ENCODE data around the gene GPX4. TPM values are rescaled to one million over a fixed set of nuclear protein-coding genes. Genes with fewer than 3 reads are reported as not detected.

Gene GPX4
- total and polyA plus RNA-seq, 10 of the 15 experiments (the other 5 are each of a cell fraction or from before 2014, with no cell fraction given) = 33.3 to 749 (median 297) TPM

DNA sequence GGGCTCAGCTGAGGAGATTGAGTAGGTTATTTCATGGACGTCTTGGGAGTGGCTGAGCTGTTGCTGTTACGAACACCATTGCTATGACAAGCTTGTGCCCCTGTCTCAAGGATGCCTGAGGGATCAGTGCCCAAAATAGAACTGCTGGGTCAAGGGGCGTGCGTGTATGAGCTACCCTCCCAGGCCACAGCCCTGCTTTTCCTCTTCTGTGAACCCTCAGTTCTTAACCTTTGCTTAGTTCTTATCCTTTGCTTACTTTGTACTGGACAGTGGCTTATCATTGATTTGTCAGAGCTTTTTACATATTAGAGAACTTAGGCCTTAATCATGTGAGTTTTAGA lies 27.8 kb upstream of the GPX4 start (continued):
- TF ChIP-seq ETV6 (conservative IDR thresholded peaks at IDR 0.05 in 1 of 2, IDR thresholded peaks at IDR 0.05 in 1 of 2; ENCODE audit: borderline replicate concordance in 1 of 2, low read depth in 1 of 2) (no peak), STAT1 (conservative IDR thresholded peaks at IDR 0.05) (no peak), CREB1 (IDR thresholded peaks at IDR 0.05; ENCODE audit: low read depth) (no peak), ZNF24 (IDR thresholded peaks at IDR 0.05) (no peak), IRF4 (IDR thresholded peaks at IDR 0.05; ENCODE audit: low read depth, low read length) (no peak), FOXM1 (IDR thresholded peaks at IDR 0.05; ENCODE audit: low read depth, low read length) (no peak)

DNA sequence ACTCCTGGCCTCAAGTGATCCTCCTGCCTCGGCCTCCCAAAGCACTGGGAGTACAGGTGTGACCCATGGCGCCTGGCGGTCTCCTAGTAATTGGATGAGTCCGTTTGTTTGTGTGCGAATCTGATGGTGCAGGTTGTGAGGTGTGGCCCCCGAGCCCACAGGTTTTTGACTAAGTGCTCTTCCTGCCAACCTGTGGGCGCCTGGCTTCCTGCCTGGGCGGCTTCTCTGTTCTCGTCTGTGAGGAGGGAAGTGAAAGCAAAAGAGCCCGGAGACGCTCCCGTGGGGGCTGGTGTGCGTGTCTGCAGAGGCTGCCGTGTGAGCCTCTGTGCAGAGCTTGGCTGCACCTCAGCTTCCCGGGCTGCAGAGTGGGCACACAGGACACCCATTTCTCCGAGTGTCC lies 26.8 kb upstream of the GPX4 start:
- intact Hi-C loops (cut with micrococcal nuclease; ENCODE audit: unreplicated experiment) = loop anchor here (2.0 kb wide), 1 partner anchor 26 kb away; the partner anchor contains the start of gene GPX4
- Histone ChIP-seq H3K27ac (ENCODE audit: control insufficient read depth, insufficient read depth) (peak overlapping the region; percentile 64), H3K4me2 (ENCODE audit: control insufficient read depth, insufficient read depth) (peak overlapping the region; percentile 74), H3K36me3 (ENCODE audit: control insufficient read depth in 2 of 2, insufficient read depth in 2 of 2, low read length in 1 of 2) (peaks cover 25 to 47% of the 10 kb centered on the region in 2 experiments), H3K4me1 (ENCODE audit: control insufficient read depth, insufficient read depth, low read length) (peaks cover 35% of the 10 kb centered on the region), H3K4me3 (peak overlapping the region; percentile 54; the same call in 1 of the 2 replicates), H3K9ac (ENCODE audit: control insufficient read depth, insufficient read depth, low read length) (peak overlapping the region; percentile 48; the same call in 1 of the 2 replicates), H3K9me3 (replicated peaks; ENCODE audit: control insufficient read depth, insufficient read depth, low read length) (no peaks in the 10 kb centered on the region; the same call in 2 of the 3 replicates), H3K79me2 (ENCODE audit: control insufficient read depth, insufficient read depth, low read length) (peaks cover 18% of the 10 kb centered on the region), H2AFZ (ENCODE audit: control insufficient read depth, low read depth, low read length) (no peak overlapping the region), H4K20me1 (ENCODE audit: control insufficient read depth, insufficient read depth) (no peaks in the 10 kb centered on the region), H3K27me3 (replicated peaks in 1 of 2; ENCODE audit: control insufficient read depth in 2 of 2, insufficient read depth in 2 of 2, low read length in 1 of 2) (no peaks in the 10 kb centered on the region)
- WGBS (ENCODE audit: insufficient coverage, insufficient replicate concordance, low lambda C conversion rate, missing lambda C conversion rate) = under 1% methylated on average over 16 of the region's 16 CpGs
- ATAC-seq (peak; percentile 94), FAIRE-seq (peak; percentile 96), DNase-seq (ENCODE audit: low read depth, low spot score) (peak; percentile 85)
- CTCF ChIA-PET = interaction anchor here (0.6 to 2.6 kb wide), 6 partner anchors 10 to 26 kb away, joined by 3 to 11 read pairs (median 4); partner anchors contain the start of genes ARHGAP45 and GPX4
- RAD21 ChIA-PET (ENCODE audit: unreplicated experiment) = interaction anchor here (0.8 to 3.1 kb wide), 7 partner anchors 9 to 93 kb away, joined by 3 to 18 read pairs (median 5); partner anchors contain the start of genes ARHGAP45, CNN2 and WDR18
- SMC1A ChIA-PET (ENCODE audit: uncharacterized antibody, unreplicated experiment) = interaction anchor here (1.2 to 3.4 kb wide), 3 partner anchors 9 to 12 kb away, joined by 3 to 14 read pairs (median 11); partner anchors contain the start of gene ARHGAP45
- BruUV-seq (replicated peaks) = no TSS peak
- in situ Hi-C loops (cut with MboI) = no loop called here
- POLR2A ChIA-PET = interaction anchor here (0.6 to 3.8 kb wide), 17 partner anchors 10 to 1013 kb away, joined by 3 to 25 read pairs (median 6); partner anchors contain the start of genes ABCA7, ARHGAP45, ATP5F1D and CNN2
- TF ChIP-seq TBL1XR1 (IDR thresholded peaks at IDR 0.05; ENCODE audit: low read depth, low read length) (0 out of 2 replicates have a peak, but pooled peaks have one; percentile 56), TAF1 (IDR thresholded peaks at IDR 0.05; ENCODE audit: borderline replicate concordance, low read depth, low read length) (no peak), E4F1 (IDR thresholded peaks at IDR 0.05; ENCODE audit: borderline replicate concordance, partially characterized antibody) (peak; percentile 19), ATF7 (IDR thresholded peaks at IDR 0.05; ENCODE audit: low read depth) (peak; percentile 66; the same call in 1 of the 2 replicates), KAT2A (conservative IDR thresholded peaks at IDR 0.05; ENCODE audit: control insufficient read depth, low read depth, low read length) (no peak), NFYB (IDR thresholded peaks at IDR 0.05; ENCODE audit: insufficient read depth, low read depth, low read length) (no peak), CREM (IDR thresholded peaks at IDR 0.05; ENCODE audit: low read depth) (peak; percentile 85), CTCF (IDR thresholded peaks at IDR 0.05 in 2 of 3, conservative IDR thresholded peaks at IDR 0.05 in 1 of 3; ENCODE audit: control insufficient read depth in 2 of 3, extremely low read depth in 1 of 3, insufficient read depth in 1 of 3, low read depth in 3 of 3, low read length in 3 of 3) (no peak), IKZF2 (IDR thresholded peaks at IDR 0.05) (peak; percentile 87 to 91), EGR1 (IDR thresholded peaks at IDR 0.05; ENCODE audit: borderline replicate concordance in 1 of 2, low read depth in 2 of 2, low read length in 2 of 2) (peak in 1 of 2 experiments; percentile 70; a peak in 1 of 3 replicates), IKZF1 (conservative IDR thresholded peaks at IDR 0.05) (peak; percentile 95)
